H1 (cell line): Measurements from ENCODE around the gene SLC26A6. TPM values are rescaled to one million over a fixed set of nuclear protein-coding genes. Genes with fewer than 3 reads are reported as not detected.

Source experiments
- CTCF ChIA-PET: fragments of 300-600 bp; sonication (Branson Sonifier 250); formaldehyde crosslinking; loops from one replicate; lab custom pipeline; 2021; ENCODE audit not compliant: partially characterized antibody; lab: Charles Lee
- POLR2A ChIA-PET: fragments of 300-600 bp; sonication (Branson Sonifier 250); formaldehyde crosslinking; loops from one replicate; lab custom pipeline; 2021; ENCODE audit warnings: inconsistent platforms; ENCODE audit not compliant: partially characterized antibody; lab: Charles Lee
- DNase-seq, 2 experiments: peaks; one replicate each; pipeline versions ENCODE4 v3.0.0 to v3.0.0-alpha.2; 2010 to 2022; ENCODE audit warnings: low spot score in 2 of 2, low read depth in 1 of 2, mixed read lengths in 1 of 2
- FAIRE-seq: peaks from 2 replicates; lab custom pipeline; 2011; peaks lifted over from hg19 to GRCh38; lab: Jason Lieb, UNC
- H2AFZ ChIP-seq: 2 replicates; pipeline ENCODE4 v1.8.1; 2012; ENCODE audit warnings: low read length, inconsistent platforms
- H2AK5ac ChIP-seq: 2 replicates; pipeline ENCODE4 v1.6.1; 2013; ENCODE audit warnings: low read depth, low read length
- H2BK120ac ChIP-seq: replicated peaks from 2 replicates; pipeline ENCODE3; 2013; ENCODE audit warnings: low read depth, low read length, inconsistent platforms
- H2BK12ac ChIP-seq: 2 replicates; pipeline ENCODE4 v1.6.1; 2013; ENCODE audit warnings: low read depth, low read length
- H2BK15ac ChIP-seq: 2 replicates; pipeline ENCODE4 v1.6.1; 2013; ENCODE audit warnings: low read length
- H2BK20ac ChIP-seq: 2 replicates; pipeline ENCODE4 v1.6.1; 2013; ENCODE audit warnings: low read length
- H2BK5ac ChIP-seq: 2 replicates; pipeline ENCODE4 v1.6.1; 2013; ENCODE audit warnings: low read depth, low read length
- H3K14ac ChIP-seq: 2 replicates; pipeline ENCODE4 v1.6.1; 2013; ENCODE audit warnings: inconsistent platforms; ENCODE audit not compliant: insufficient read length
- H3K18ac ChIP-seq: 2 replicates; pipeline ENCODE4 v1.6.1; 2013; ENCODE audit warnings: low read length; ENCODE audit errors: extremely low read depth
- H3K23ac ChIP-seq: 2 replicates; pipeline ENCODE4 v1.6.1; 2013; ENCODE audit warnings: inconsistent platforms; ENCODE audit not compliant: insufficient read length
- H3K23me2 ChIP-seq: 2 replicates; pipeline ENCODE4 v1.6.1; 2013; ENCODE audit warnings: low read depth, low read length
- H3K27ac ChIP-seq: 2 replicates; pipeline ENCODE4 v1.6.1; 2011; ENCODE audit warnings: low read depth, low read length, inconsistent platforms
- H3K27me3 ChIP-seq, 4 experiments: replicated peaks in 1 of 4; 1 replicate in 1 of 4; 2 replicates in 3 of 4; pipeline versions ENCODE4 v1.6.1 to v1.8.1; 2011 to 2013; ENCODE audit warnings: low read length in 3 of 4, mild to moderate bottlenecking in 3 of 4, inconsistent platforms in 2 of 4, mixed read lengths in 2 of 4, moderate library complexity in 1 of 4; ENCODE audit not compliant: control insufficient read depth in 3 of 4, insufficient read depth in 3 of 4; ENCODE audit errors: extremely low read depth in 1 of 4
- H3K36me3 ChIP-seq, 4 experiments: 2 replicates each; pipeline versions ENCODE4 v1.6.1 to v1.8.1; 2011 to 2013; ENCODE audit warnings: mild to moderate bottlenecking in 4 of 4, low read length in 3 of 4, moderate library complexity in 2 of 4, control low read depth in 1 of 4, inconsistent platforms in 1 of 4; ENCODE audit not compliant: insufficient read depth in 4 of 4, control insufficient read depth in 2 of 4
- H3K4ac ChIP-seq: replicated peaks from 2 replicates; pipeline ENCODE3; 2013; ENCODE audit warnings: low read length, low read depth, mixed read lengths, inconsistent platforms; ENCODE audit not compliant: insufficient read length
- H3K4me1 ChIP-seq, 4 experiments: replicated peaks in 1 of 4; 1 replicate in 1 of 4; 2 replicates in 3 of 4; pipeline versions ENCODE4 v1.6.1 to v1.8.1; 2011 to 2013; ENCODE audit warnings: low read length in 3 of 4, inconsistent platforms in 2 of 4, mixed read lengths in 1 of 4; ENCODE audit not compliant: insufficient read depth in 4 of 4, control insufficient read depth in 3 of 4
- H3K4me2 ChIP-seq, 2 experiments: 2 replicates each; pipeline versions ENCODE4 v1.6.1 to v1.8.1; 2011 to 2013; ENCODE audit warnings: low read depth in 2 of 2, low read length in 2 of 2, control low read depth in 1 of 2, inconsistent platforms in 1 of 2, mild to moderate bottlenecking in 1 of 2; ENCODE audit not compliant: insufficient read depth in 1 of 2
- H3K4me3 ChIP-seq, 4 experiments: fragments of 200-600, 300-600 bp in 1 of 4; sonication (generic), shearing (Covaris generic), sonication (Bioruptor Twin) in 1 of 4; 2 replicates each; pipeline versions ENCODE4 v1.5.1 to v1.8.1; 2011 to 2016; ENCODE audit warnings: low read length in 4 of 4, low read depth in 3 of 4, control low read depth in 2 of 4, inconsistent platforms in 2 of 4, mild to moderate bottlenecking in 2 of 4, mixed read lengths in 1 of 4, moderate library complexity in 1 of 4; ENCODE audit not compliant: insufficient read depth in 2 of 4; ENCODE audit errors: extremely low read depth in 1 of 4
- H3K56ac ChIP-seq: replicated peaks from 2 replicates; pipeline ENCODE3; 2013; ENCODE audit warnings: low read depth, mild to moderate bottlenecking, mixed read lengths, low read length, inconsistent platforms; ENCODE audit not compliant: insufficient read length
- H3K79me1 ChIP-seq: 2 replicates; pipeline ENCODE4 v1.6.1; 2013; ENCODE audit warnings: low read depth, low read length, control low read depth
- H3K79me2 ChIP-seq, 2 experiments: 2 replicates each; pipeline versions ENCODE4 v1.6.1 to v1.8.1; 2012 to 2013; ENCODE audit warnings: low read length in 2 of 2, mild to moderate bottlenecking in 2 of 2, inconsistent platforms in 1 of 2; ENCODE audit not compliant: insufficient read depth in 2 of 2, control insufficient read depth in 1 of 2
- H3K9ac ChIP-seq, 4 experiments: replicated peaks in 1 of 4; 1 replicate in 1 of 4; 2 replicates in 3 of 4; pipeline versions ENCODE4 v1.6.1 to v1.8.1; 2011 to 2013; ENCODE audit warnings: low read depth in 3 of 4, low read length in 3 of 4, control low read depth in 2 of 4, mild to moderate bottlenecking in 2 of 4, moderate library complexity in 2 of 4, inconsistent platforms in 1 of 4; ENCODE audit errors: extremely low read depth in 1 of 4
- H3K9me3 ChIP-seq, 2 experiments: 2 replicates each; pipeline versions ENCODE4 v1.6.1 to v1.8.1; 2012 to 2013; ENCODE audit warnings: mild to moderate bottlenecking in 2 of 2, moderate library complexity in 2 of 2, control low read depth in 1 of 2, inconsistent platforms in 1 of 2, low read depth in 1 of 2, low read length in 1 of 2, mixed read lengths in 1 of 2; ENCODE audit not compliant: insufficient read depth in 2 of 2
- H4K20me1 ChIP-seq, 2 experiments: replicated peaks in 1 of 2; 2 replicates each; pipeline versions ENCODE3 to v1.8.1; 2011 to 2013; ENCODE audit warnings: inconsistent platforms in 2 of 2, low read length in 2 of 2, mild to moderate bottlenecking in 1 of 2; ENCODE audit not compliant: insufficient read depth in 2 of 2, control insufficient read depth in 1 of 2
- H4K5ac ChIP-seq: 2 replicates; pipeline ENCODE4 v1.6.1; 2013; ENCODE audit warnings: low read length, low read depth, mixed read lengths, inconsistent platforms; ENCODE audit not compliant: insufficient read length
- H4K8ac ChIP-seq: 2 replicates; pipeline ENCODE4 v1.8.0; 2013; ENCODE audit warnings: mild to moderate bottlenecking, moderate library complexity, low read length, inconsistent platforms; ENCODE audit not compliant: insufficient read depth; ENCODE audit errors: extremely low read depth
- H4K91ac ChIP-seq: replicated peaks from 2 replicates; pipeline ENCODE3; 2013; ENCODE audit warnings: low read length, mixed read lengths, inconsistent platforms; ENCODE audit not compliant: insufficient read length
- CHD1 ChIP-seq: IDR thresholded peaks from 2 replicates; pipeline ENCODE4 v1.6.1; 2012; ENCODE audit warnings: low read depth, low read length, improper control_type of control experiment
- GABPA ChIP-seq: IDR thresholded peaks from 2 replicates; pipeline ENCODE4 v1.6.1; 2011; ENCODE audit warnings: mild to moderate bottlenecking, low read length, moderate library complexity, borderline replicate concordance; ENCODE audit not compliant: insufficient read depth
- HDAC6 ChIP-seq: IDR thresholded peaks from one replicate; pipeline ENCODE4 v1.7.1; 2012; ENCODE audit warnings: low read depth, mild to moderate bottlenecking, inconsistent platforms, low read length, moderate library complexity
- ZNF274 ChIP-seq: IDR thresholded peaks from 2 replicates; pipeline ENCODE4 v1.7.0; 2012; ENCODE audit warnings: low read length, borderline replicate concordance; ENCODE audit errors: extremely low read depth
- WGBS, 2 experiments: shearing (Covaris generic) in 1 of 2; methylation state at CpG; one replicate each; pipeline versions ENCODE4 v1.1.6 to v1.1.7; 2013 to 2015; ENCODE audit warnings: low lambda C conversion rate in 2 of 2, mixed read lengths in 2 of 2, inconsistent platforms in 1 of 2, low coverage in 1 of 2, missing lambda C conversion rate in 1 of 2; ENCODE audit not compliant: insufficient replicate concordance in 2 of 2, insufficient coverage in 1 of 2, insufficient read length in 1 of 2; ENCODE audit errors: extremely low coverage in 1 of 2, missing lambda C conversion rate in 1 of 2; 5-methylcytosine and 5-hydroxymethylcytosine counted together
- polyA plus RNA-seq, 7 experiments: library from polyadenylated mRNA; depleted of rRNA in 3 of 7; stranded (reverse) in 5 of 7; unstranded in 2 of 7; fragments of >200 nt in 5 of 7; fragments of 200-250 nt in 2 of 7; gene quantifications; 1 replicate in 5 of 7; 2 replicates in 1 of 7; 4 replicates in 1 of 7; pipeline versions ENCODE4 v1.2.1 to v1.2.3, GENCODE V29; 2011 to 2013; ENCODE audit warnings: missing spikeins in 2 of 7, mixed read lengths in 2 of 7
- total RNA-seq: library from RNA; stranded (reverse); fragmentation: NEBNext Ultra II Directional; extraction: Animal tissue kit (Norgen Biotek cat#: 25700); gene quantifications from 2 replicates; pipeline ENCODE4 v1.2.1, GENCODE V29; 2021

Gene SLC26A6
- total and polyA plus RNA-seq, 2 of the 8 experiments (the other 6 are each of a cell fraction or from before 2014, with no cell fraction given): 50.4 to 58.0 TPM

DNA sequence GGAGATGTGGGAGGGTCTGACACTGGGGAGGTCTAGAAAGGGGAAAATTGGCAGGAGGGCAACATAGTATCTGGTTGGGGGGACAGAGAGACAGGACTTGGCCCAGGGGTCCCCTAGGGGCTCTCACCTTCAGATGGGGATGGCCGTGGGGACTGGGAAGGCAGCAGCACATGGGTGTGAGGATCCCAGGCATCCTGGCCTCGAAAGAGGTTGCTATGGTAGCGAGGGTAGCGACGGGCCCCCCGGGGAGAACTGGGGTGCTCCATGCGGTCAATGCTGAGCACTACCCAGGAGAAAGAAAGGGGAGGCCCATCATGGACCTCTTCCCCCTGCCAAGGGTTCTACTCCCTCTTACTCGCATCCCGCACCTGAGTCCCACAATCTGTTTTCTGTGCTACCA, 12.5 kb upstream of the SLC26A6 start:
- CTCF ChIA-PET: interaction anchor here (1.6 kb wide), 1 partner anchor 212 kb away, joined by 4 read pairs; no protein-coding TSS in a partner anchor
- Histone ChIP-seq H3K36me3 (peaks cover 3 to 28% (median 16%) of the 10 kb centered on the region in 4 experiments; a peak in 5 of 8 replicates), H3K23ac (no peak overlapping the region), H3K4me1 (no peaks in the 10 kb centered on the region), H4K20me1 (peaks cover 0 to 13% of the 10 kb centered on the region in 2 experiments), H3K4ac (no peak overlapping the region), H3K27ac (no peak overlapping the region), H3K9ac (no peak overlapping the region), H2BK15ac (no peak overlapping the region), H3K4me3 (no peak overlapping the region), H3K9me3 (no peaks in the 10 kb centered on the region), H3K4me2 (no peak overlapping the region), H4K91ac (no peak overlapping the region), H2BK5ac (no peak overlapping the region), H3K79me2 (no peaks in the 10 kb centered on the region), H4K8ac (no peak overlapping the region), H2BK12ac (no peak overlapping the region), H2AK5ac (no peak overlapping the region), H3K56ac (no peak overlapping the region), H3K23me2 (0 out of 2 replicates have a peak, but pooled peaks cover 2% of the 10 kb centered on the region), H2BK20ac (no peak overlapping the region), H3K14ac (no peak overlapping the region), H4K5ac (no peak overlapping the region), H3K27me3 (no peaks in the 10 kb centered on the region), H2AFZ (no peak overlapping the region), H2BK120ac (no peak overlapping the region), H3K18ac (no peak overlapping the region), H3K79me1 (no peaks in the 10 kb centered on the region)
- FAIRE-seq (no peak), DNase-seq (no peak)
- 92% methylated on average over 9 of the region's 9 CpGs; no CpG with 5 or more reads in 1 of the 2 experiments for WGBS, 2 experiments
- POLR2A ChIA-PET: interaction anchor here (1.8 to 10.5 kb wide), 2 partner anchors 11 to 24 kb away, joined by 5 to 111 read pairs; partner anchors contain the start of gene SLC26A6
- TF ChIP-seq GABPA (no peak), CHD1 (no peak), ZNF274 (no peak), HDAC6 (no peak)
- TF ChIP-seq, all 59 proteins: peak for 0
